NCI-H82 treated with DMSO at 0.1 percent for 48 hours (cell line): ENCODE results near the gene ARHGEF40.

Source experiments
- DNase-seq: peaks from one replicate; lab custom pipeline; 2025; ENCODE audit not compliant: unreplicated experiment; lab: John Stamatoyannopoulos, UW

Gene ARHGEF40

DNA sequence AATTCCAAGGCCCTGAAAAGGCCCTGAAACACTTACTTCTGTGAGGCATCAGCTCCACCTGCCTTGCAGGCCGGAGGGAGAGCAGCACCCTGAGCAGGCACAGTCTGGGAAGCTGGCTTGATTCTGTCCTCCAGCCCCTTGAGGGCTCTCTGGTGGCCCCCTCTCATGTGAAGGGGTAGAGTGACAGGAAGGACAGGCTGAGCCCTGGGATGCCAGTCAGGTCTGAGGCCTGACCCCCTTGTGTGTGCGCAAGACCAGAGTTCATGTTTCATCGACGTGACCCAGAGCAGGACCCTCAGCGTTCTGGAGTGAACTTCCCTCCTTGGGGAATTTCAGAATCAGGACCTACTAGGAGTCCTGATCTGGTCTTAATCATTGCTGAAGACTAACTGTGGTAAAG lies 11.2 kb upstream of the ARHGEF40 start:
- DNase-seq, result no peak

DNA sequence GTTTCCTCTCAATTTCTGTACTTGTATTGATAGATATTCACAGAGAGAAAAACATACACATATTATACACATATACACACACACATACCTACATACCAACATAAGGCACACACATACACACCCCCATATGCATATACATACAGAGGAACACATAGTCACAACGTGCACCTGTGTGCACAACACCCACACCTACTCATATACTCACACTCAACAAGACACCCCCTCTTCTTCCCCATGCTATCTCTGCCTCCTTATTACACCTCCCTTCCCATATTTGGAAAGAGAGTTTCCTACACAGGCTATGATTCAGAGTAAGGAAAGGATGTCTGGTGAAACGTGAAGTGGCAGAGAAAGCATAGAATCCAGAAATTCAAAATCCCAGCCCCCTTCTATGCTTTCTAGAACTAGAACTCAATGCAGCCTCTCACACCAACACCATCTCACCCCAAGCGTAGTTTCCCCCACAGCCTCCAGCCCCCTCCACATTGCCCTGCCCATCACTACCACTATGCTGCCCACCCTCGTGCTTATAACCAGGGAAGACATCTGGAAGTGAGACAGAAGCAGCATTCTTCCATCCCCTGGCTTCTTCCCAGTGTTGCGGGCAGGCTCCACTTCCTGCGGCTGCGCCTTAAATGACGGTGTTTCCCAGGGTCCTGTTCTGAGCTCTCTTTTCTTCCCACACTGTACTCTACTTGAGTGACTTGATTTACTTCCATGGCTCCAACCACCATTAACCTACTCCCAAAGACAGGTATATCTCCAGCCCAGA lies 10.1 kb upstream of the ARHGEF40 start:
- DNase-seq, result no peak

DNA sequence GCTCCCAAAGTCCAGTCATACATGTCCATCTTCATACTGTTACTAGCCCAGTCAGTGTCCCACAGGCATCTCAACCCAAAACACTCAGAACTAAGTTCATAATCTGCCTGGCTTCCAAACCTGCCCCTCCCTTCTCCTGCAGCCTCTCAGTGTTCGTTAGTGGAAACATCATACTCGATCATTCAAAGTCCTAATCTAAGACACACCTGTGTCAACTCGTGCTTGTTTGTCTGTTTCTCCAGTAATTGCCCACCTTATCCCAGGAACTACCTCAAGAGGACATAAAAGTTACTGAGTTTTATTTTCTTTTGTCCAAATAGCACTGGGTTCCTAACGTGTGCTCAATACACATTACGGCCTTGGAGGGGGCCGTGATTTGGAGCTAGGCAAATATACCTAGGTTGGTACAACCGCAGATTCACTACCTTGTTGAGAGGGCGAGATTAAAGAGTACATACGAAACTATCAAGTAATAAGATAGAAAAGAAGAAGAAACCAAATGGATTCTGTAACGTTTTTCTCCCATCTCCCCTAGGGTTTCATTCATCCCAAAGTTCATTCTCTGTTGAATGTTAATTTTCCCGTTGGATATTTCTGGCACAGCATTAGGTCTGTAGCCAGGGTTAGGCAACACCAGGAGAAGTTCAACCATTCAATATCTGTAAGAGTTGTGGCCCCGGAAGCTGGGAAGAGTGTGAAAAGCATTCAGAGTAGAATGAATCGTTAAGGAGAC lies 9.3 kb upstream of the ARHGEF40 start:
- no peak for DNase-seq

DNA sequence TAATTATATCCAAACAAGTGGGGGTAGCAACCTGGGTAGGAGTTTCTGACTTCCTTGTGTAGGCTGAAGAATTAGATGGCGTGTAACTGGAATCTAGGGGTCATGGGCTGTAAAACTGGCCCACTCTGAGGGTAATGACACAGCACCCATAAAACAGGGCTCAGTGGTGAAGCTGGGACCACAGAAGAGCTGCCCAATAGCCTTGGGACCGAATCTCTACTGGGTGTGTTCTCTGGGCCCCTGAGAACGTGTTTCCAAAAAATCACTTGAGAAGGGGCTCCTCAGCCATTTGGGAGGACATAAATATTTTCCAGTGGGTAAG lies 8.8 kb upstream of the ARHGEF40 start:
- DNase-seq, result no peak

DNA sequence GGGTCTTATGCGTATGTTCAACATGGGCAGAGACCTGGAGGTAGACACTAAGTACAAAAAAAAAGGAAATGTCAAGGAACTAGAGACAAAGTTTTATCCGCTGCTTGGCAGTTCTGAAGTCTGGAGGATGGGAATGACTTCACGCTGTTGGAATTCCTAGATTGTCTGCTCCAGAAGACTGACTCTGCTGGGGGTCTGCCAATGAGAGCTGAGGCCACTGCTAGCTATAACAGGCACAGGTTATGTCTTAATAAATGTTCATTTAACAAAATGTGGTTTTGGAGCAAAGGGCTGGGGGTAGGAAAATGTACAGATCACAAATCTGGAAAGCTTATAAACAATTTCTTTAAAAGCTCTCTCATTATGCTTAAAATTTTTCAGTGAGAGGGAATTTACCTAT lies 6.6 kb upstream of the ARHGEF40 start:
- no peak for DNase-seq

DNA sequence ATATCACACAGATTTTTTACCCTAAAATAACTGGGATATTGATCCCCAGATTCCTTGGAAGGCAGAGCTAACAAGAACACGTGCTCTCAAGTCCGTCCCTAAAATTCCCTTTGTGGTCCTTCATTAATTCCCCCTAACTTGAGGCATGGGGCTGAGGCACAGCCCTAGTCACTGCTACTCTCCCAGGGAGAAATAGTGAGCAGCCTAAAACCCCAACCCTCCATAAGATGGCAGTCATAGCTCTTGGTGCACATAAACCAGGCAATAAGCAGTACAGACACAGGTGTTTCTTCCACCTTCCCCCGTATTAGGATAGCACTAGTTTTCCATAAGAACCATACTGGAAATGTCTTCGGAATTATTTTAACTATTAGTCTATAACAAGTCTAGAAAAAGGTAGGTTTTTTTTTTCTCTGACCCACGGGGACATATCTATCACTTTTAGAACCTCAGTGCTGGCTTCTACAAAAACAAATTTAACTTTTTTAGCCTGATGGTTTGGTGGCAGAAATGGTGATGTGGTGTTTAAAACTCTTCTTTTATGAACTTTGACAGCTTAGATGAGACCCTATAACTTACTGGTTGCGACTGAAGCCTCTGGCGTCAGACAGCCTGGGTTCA lies 3.1 kb upstream of the ARHGEF40 start:
- no peak for DNase-seq

DNA sequence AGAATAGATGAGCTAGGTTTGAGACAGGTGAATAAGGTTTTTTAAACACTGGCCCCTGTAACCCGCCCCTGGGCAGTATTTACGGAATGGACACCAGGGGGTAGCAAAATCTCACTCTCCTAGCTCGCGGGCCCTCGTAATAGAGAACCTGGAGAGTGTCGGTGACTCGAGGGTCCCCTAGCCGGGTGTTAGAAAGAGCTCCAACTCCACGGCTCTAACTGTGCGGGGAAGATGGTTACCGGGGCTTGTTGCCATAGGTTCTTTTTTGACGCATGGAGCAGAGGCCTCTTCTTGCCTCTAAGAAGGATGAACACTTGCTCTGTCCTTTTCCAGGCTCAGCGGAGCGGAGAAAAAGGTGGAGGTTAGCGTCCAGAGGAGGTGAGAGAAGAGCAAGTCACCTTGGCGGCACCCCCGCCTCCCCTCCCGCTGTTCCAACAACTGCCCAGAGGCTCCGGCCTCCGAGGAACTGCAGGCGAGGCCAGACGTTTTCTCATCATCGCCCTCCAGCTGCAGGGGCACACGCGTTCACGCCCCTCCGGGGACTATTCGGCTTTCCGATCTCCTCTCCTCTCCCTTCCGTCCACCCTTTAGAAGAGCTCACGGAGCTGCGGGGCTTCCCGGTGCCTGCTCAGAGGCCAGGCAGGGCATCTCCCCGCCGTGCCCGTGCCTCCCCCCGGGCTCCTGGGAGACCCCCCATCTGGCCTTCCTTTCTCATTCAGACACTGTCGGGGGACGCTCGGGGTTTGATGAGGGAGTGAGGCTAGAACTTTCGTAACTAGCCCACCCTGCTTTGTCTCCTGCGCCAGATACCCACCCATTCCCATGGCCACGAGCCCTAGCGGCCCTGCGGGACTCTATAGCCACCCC lies 1.4 kb upstream of the ARHGEF40 start:
- DNase-seq, result peak; percentile 41

DNA sequence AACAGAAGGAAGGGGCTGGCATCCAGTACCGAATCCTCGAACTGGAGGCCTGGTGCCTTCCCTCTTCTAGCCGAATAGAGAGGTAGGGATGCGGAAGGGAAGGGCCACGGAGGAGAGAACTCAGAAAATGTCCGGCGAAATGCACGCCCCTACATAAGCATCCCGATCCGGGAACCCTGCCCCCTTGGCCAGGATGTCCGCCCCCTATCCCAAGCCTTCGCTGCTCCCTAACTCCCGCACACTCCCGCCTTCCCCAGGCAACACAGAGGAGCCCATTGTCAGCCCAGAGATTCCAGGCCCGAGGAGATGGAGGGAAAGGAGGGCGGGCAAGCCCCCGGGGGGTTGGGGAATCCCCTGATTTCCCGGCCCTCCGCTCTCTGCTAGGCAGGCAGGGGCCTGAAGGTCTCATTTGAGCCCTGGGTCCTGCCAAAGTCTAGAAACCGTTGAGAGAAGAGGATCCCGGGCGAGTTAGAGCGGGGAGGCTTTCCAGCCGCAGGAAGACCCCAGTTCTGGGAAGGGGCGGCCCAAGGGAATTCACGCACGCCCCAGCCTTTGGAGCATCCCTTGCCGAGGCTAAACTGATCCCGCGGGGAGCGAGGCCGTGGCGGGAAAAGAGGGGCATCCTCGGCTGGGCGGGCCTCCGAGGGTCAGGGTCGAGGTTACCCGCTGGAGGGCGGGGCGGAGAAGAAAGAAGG lies 569 bp upstream of the ARHGEF40 start:
- DNase-seq, result no peak

DNA sequence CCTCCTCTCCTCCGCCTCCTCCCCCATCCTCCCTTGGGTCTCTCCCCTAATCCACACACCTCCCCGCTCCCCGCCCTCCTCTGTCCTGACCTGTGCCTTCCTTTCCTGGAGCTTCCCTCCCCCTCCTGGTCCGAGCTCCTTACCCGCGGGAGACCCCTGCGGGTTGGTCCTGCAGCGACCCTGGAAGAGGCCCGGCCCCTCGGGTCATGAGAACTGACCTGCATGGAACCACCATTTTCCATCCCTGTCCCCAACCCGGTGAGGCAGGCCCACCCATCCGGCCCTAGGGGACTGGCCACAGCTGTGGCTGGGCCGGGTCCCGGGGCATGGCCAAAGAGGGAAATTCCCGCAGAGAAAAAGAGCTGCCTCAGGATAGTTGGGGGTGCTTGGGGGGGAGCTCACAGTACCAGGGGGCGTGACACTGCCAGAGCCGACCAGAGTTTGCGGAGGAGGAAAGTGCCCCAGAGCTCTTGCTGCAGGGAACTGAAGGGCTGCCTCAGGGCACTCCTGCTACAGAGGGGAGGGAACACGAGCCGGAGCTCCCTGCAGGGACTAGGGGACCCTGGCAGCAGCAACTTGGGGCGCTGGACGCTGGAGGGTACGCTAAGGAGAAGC lies 613 bp downstream of the ARHGEF40 start:
- no peak for DNase-seq

DNA sequence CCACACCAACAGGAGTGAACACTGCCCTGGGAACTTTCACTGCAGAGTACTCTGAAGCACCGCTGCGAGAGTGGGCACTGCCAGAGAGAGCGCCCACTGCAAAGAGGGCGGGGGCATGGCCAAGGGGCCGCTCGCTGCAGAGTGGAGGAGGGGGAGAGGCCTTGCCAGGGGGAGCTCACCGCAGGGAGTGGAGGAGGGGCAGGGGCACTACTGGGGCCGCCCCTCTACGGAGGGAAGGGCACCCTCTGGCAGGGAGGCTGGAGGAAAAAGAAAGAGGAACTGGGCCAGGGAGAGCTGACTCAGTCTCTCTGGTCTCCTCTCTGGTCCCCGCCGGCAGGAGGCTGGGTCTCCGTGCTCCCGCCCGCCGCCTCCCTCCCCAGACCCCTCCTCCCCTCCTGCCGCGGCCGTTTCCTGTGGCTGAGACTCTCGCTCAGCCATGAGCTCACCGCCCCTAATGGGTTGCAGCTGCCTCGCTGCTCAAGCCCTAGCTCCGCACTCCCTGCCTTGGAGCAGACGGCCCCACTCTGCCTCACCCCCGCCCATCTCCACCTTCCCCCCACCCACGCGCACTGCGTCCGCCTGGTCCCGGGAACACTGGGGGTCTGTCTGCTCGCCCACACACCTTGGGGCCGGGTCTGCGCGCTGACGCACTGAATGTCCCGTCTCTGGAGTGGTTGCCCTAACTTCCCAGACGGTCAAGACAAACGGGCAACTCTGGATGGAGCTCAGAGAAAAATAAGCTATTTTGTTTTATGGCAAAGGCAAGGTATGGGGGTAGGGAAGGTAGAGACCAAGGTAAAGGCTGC lies 1.3 kb downstream of the ARHGEF40 start:
- peak; percentile 43 for DNase-seq

DNA sequence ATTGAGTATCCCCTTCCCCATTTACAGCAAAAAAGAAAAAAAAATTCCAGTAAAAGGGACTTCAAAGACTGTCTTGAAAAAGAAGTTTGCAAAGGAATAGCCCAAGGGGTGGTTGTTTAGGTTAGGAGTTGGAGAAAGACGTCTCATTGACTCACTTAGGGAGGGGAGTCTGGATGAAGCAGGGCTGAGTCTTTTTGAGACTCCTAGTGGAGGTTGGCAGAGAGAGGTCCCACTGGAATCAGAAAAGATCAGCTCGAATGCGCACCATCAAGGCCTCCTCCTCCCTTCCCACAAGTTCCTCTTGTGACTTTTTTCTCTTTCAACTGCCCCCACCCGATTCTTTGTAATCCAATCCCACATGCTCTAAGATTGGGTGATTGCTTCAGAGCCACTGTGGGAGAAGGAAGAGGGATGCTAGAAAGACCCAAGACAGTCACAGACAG lies 1.9 kb downstream of the ARHGEF40 start:
- no peak for DNase-seq

DNA sequence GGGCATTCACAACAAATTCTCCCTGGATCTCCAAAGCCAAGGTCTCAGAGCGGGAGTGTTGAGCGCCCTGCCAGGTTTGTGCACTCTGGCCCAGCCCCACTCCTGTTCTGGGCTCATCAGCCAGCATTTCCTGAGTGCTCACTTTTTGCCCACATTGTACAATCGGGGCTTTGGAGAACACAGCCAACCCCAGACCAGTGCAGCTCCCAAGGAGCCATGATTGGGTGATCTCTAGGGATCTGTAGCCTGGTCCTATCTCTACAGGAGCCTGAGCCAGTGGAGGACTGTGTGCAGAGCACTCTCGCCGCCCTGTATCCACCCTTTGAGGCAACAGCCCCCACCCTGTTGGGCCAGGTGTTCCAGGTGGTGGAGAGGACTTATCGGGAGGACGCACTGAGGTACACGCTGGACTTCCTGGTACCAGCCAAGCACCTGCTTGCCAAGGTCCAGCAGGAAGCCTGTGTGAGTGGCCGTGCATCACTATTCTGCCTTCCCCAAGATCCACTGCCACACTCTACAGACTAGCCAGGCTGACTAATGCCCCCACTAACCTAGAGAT lies 2.8 kb downstream of the ARHGEF40 start:
- no peak for DNase-seq

DNA sequence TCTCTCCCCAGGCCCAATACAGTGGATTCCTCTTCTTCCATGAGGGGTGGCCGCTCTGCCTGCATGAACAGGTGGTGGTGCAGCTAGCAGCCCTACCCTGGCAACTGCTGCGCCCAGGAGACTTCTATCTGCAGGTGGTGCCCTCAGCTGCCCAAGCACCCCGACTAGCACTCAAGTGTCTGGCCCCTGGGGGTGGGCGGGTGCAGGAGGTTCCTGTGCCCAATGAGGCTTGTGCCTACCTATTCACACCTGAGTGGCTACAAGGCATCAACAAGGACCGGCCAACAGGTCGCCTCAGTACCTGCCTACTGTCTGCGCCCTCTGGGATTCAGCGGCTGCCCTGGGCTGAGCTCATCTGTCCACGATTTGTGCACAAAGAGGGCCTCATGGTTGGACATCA lies 3.8 kb downstream of the ARHGEF40 start:
- DNase-seq, result no peak

DNA sequence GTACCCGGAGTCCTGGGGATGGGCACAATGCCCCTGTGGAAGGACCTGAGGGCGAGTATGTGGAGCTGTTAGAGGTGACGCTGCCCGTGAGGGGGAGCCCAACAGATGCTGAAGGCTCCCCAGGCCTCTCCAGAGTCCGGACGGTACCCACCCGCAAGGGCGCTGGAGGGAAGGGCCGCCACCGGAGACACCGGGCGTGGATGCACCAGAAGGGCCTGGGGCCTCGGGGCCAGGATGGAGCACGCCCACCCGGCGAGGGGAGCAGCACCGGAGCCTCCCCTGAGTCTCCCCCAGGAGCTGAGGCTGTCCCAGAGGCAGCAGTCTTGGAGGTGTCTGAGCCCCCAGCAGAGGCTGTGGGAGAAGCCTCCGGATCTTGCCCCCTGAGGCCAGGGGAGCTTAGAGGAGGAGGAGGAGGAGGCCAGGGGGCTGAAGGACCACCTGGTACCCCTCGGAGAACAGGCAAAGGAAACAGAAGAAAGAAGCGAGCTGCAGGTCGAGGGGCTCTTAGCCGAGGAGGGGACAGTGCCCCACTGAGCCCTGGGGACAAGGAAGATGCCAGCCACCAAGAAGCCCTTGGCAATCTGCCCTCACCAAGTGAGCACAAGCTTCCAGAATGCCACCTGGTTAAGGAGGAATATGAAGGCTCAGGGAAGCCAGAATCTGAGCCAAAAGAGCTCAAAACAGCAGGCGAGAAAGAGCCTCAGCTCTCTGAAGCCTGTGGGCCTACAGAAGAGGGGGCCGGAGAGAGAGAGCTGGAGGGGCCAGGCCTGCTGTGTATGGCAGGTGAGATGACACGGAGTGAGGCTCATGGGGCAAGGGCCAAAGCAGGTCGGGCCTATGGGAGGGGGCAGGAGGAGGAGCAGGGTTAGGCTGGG lies 4.5 kb downstream of the ARHGEF40 start:
- DNase-seq, result no peak

DNA sequence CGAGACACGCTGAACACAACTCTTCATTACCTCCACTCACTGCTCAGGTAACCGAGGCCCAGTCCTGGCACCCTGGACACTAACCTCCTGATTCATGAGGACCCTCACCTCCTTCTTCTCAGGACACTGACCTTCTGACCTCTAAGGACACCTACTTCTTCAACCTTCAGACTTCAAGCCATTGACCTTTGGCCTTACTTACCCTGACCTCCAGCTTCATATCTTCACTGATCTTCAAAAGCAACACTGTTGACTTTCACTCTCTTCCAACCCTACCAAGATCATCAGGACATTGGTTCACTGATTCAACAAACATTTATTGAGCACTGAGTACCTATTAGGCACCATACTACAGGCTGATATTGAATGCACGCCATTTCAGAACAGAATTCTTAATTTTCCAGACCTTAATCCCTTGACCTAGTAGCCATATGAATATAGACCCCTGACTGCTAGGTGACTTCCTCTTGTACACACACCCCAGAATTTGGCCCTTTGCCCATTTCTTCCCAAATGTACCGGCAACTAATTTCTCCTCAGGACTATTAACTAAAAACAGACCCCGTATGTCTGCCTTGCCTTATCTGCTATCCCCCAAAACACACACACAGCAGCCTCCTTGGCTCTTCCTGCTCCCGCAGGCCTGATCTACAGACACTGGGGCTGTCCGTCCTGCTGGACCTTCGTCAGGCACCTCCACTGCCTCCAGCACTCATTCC lies 5.8 kb downstream of the ARHGEF40 start:
- no peak for DNase-seq

DNA sequence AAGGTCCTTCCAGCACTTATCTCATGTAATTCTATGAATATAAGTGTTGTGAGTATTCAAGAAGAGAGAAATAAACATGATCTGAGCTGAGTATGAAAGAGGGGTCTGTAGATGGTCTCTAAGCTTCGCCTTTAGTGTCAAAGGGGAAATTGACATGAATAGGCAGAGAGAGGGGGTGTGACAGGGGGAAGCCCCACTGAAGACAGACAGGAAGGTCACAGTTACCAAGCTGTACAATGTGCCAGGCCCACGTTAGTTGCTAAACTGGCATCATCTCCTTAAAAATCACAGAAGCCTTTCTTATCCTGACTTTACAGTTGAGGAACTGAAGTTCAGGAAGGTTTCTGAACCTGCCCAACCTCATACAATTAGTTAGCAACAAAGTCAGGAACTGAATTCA lies 7.6 kb downstream of the ARHGEF40 start:
- DNase-seq, result no peak

DNA sequence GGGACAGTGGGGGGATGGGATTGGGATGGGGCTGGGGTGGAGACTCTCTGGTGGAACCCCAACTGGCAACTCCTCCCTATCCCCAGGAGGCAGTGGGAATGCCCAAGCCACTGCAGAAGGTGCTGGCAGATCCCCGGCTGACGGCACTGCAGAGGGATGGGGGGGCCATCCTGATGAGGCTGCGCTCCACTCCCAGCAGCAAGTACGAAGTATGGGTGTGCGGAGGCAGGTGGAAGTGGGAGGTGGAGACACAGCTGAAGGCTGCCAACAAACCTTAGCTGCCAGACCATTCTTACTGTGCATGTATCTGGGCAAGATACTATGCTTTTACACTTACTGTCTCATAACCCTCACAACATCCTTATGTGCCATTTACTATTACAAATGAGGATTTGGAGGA lies 8.2 kb downstream of the ARHGEF40 start:
- DNase-seq, result no peak

DNA sequence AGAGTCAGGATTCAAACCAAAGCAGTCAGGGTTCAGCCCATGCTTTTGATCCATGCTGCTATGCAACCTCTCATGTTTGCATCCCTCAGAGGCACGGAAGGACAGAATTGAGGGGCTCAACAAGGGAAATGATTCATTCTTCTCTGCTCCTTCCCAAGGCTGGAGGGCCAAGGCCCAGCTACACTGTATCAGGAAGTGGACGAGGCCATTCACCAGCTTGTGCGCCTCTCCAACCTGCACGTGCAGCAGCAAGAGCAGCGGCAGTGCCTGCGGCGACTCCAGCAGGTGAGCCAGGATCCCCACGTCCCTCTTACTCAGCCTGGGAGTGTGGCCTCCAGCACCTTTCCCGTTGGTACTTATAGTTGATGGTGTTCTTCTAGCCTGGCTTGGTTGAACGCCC lies 8.6 kb downstream of the ARHGEF40 start:
- DNase-seq, result no peak
